ENCODE results near the gene CDK19.

CDK19 gene

GRCh38 chr6:110703010-110703905, 112.0 kb downstream of the CDK19 start:
- no peak for DNase-seq (ENCODE audit: low spot score)

- no peak for DNase-seq (ENCODE audit: low spot score)
These were observed 115.5 kb downstream of the CDK19 start for GRCh38 chr6:110699780-110700179.

DNA sequence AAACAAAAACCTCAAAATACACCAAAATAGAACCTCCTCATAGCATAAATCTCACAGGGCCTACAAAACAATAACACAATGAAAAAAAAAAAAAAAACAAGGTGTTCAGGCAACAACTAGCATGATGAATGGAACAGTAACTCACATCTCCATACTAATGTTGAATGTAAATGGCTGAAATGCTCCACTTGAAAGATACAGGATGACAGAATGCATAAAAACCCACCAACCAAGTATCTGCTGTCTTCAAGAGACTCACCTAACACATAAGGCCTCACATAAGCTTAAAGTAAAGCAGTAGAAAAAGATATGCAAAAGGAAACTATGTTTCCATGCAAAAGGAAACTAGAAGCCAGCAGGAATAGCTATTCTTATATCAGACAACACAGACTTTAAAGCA, 121.3 kb downstream of the CDK19 start:
- no peak for DNase-seq (ENCODE audit: low spot score)

DNA sequence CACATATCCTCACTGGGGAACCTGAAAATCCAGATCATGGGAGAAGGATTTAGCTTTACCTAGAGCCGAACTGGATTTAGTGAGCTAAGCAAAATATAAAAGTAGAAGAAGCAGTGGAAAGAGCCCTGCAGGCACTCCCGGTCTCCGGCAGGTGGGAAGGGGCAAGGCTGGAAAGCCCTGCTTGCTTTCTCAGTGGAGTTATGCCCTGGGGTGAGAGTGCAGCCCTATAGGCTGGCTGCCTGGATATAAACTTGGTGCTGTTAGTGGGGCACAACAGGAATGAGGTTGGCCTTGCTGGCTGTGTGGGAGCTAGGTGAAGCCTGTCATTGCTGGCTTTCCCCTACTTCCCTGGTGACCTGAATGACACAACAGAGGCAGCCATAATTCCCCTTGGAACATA, 122.0 kb downstream of the CDK19 start:
- no peak for DNase-seq (ENCODE audit: low spot score)

GRCh38 chr6:110690916-110691315, 124.4 kb downstream of the CDK19 start:
- no peak for DNase-seq (ENCODE audit: low spot score)

GRCh38 chr6:110690106-110690654, 125.1 kb downstream of the CDK19 start:
- no peak for DNase-seq (ENCODE audit: low spot score)

- no peak for DNase-seq (ENCODE audit: low spot score)
These were observed 125.9 kb downstream of the CDK19 start for GRCh38 chr6:110689275-110689935.

DNA sequence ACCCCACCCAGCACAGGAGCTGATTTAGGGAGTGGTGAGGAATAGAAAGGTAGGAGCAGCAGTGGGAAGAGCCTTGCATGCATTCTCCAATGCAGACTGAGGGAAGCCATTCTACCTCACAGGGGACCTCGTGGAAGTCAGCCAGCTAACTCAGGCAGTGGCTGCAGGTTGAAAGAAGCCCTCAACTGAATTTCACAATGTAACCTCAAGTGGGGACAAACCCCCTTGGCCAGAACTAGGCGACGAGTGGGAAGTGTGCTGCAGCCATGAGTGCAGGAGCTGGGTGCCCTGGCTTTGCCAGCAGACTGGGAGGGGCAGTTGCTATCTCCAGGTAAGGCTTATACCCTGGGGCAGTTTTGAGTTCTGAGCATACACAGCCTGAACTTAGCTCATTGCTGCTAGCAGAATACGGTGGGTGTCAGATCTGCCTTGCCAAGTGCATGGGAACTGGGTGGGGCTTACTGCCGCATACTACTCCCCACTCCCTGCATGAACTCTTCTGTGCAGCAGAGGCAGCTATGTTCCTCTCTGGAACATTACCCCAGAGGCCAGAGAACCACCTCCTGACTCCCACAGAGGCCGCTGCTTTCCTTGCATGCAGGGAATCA, 126.5 kb downstream of the CDK19 start:
- DNase-seq (ENCODE audit: low spot score), result no peak

DNA sequence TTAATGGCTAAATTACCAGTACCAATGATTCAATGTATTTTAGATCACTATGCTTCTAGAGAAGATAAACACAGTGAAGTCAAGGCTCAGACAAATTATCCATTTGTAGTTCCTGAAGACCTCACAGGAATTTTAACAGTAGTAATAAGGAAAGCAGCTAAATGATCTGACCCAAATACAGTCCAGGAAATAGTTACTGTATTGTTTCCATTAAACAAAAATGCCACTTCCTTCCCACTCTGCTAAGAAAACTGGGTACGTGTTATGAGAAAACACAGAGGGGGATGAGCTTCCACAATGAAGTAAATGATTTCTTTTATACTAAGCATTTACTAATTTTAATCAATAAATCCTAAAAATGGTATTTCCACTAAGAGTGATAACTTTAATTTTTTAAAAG, 127.9 kb downstream of the CDK19 start:
- DNase-seq (ENCODE audit: low spot score), result peak; percentile 22

DNA sequence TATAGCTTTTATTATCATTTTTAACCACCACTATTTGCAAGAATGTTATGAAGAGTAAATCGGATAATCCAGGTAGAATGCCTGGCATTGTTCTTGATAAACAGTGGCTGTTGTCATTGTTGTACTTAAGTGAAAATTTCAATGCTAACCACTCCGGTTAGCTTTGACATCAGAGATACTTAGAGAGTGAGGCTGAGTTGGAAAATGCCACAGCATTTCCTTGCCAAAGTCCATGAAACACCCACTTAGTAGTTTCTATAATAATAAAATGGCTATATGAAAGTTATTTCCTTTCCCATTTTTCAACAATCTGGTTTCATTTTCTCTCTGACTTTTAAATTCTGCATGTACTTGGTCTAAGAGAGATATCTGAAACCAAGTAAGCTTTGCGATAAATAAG, 132.0 kb downstream of the CDK19 start:
- no peak for DNase-seq (ENCODE audit: low spot score)

DNA sequence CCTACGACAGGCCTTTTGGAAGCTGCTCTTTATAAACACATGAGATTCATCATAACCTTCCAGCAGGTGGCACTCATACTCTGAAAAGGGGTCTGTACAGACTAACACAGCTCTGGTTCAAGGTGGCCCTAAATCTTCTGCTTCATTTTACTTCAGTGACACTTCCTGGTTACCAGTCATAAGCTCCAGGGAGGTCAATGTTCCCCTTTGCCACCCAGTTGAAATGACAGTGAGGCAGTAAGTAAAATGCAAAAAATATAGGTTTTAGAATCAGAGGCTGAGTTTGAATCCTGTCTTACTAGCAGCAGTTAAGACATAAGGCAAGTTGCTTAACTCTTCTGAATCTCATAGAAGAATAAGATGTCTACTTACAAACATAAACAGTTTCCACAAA, 132.8 kb downstream of the CDK19 start:
- DNase-seq (ENCODE audit: low spot score), result peak; percentile 86

DNA sequence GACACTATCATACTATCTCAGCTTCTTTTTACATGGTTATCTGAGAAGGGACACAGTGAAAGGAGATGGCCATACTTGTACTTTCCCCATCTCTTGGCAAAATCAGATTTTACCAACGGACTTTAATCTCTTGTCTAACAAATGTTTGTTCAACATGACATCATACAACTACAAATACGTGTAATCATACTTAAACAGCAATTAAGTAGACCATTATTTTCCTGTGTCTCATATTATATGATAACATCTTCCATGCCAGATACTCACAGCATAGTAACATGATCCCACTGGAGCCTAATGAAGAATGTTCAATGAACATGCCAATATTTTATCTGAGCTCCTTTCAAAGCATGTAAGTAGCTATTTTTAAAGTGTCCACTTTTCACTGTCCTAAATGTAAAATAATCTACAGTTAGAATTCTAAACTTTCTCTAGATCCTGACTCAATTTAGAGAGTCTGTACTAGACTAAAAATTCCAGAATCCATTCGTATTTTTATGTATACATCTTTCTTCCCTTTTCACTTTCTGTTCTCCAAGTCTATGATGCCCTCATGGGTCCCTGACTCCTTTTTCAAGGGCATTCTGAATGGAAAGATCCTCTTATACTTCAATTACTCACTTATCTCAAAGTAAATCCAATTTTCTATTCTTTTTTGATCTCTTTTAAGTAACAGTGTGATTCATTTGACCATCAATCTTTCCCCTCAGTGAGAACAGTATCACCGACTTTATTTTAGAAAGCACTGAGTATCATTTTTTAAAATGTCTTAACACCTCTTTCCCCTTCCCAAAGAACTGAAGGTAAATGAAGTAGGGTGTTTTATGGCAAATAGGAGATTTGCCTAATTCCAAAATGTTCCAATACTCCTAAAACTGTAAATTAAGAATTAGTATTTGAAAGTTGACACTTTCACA, 133.5 kb downstream of the CDK19 start:
- DNase-seq (ENCODE audit: low spot score), result no peak

GRCh38 chr6:110676396-110676795, 138.9 kb downstream of the CDK19 start:
- no peak for DNase-seq (ENCODE audit: low spot score)

GRCh38 chr6:110674096-110674495, 141.2 kb downstream of the CDK19 start:
- no peak for DNase-seq (ENCODE audit: low spot score)

- no peak for DNase-seq (ENCODE audit: low spot score)
These were observed 143.1 kb downstream of the CDK19 start for GRCh38 chr6:110672122-110672521.

DNA sequence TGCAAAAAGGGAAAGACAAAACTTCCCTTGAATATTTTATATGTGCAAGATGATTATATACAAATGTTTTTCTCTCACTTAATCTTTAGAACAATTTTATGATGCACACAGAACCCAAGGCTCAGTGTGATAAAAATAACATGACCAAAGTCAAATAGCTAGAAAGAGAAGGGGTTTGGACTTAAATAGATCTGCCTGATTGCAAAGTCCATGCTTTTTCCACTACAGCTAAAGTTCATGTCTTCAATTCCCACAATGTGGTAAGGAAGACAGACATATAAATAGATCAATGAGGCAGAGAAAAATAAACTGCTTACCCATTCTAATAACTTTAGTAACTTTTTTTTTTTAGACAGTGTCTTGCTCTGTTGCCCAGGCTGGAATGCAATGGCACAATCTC, 143.8 kb downstream of the CDK19 start:
- no peak for DNase-seq (ENCODE audit: low spot score)

DNA sequence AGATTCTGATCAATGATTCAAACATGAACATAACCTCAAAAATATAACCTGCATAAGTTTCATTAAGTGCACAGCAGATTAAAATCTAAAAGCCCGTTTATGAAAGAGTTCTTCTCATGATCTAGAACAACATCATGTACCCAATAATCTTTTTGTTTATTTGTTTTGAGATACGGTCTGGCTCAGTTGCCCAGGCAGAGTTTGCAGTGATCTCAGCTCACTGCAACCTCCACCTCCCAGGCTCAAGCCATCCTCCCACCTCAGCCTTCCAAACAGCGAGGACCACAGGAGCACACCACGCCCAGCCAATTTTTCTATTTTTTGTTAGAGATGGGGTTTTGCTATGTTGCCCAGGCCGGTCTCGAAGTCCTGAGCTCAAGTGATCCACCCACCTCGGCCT, 149.7 kb downstream of the CDK19 start:
- DNase-seq (ENCODE audit: low spot score), result no peak

GRCh38 chr6:110664933-110665332, 150.3 kb downstream of the CDK19 start:
- no peak for DNase-seq (ENCODE audit: low spot score)

- no peak for DNase-seq (ENCODE audit: low spot score)
These were observed 152.6 kb downstream of the CDK19 start for GRCh38 chr6:110662490-110663211.

DNA sequence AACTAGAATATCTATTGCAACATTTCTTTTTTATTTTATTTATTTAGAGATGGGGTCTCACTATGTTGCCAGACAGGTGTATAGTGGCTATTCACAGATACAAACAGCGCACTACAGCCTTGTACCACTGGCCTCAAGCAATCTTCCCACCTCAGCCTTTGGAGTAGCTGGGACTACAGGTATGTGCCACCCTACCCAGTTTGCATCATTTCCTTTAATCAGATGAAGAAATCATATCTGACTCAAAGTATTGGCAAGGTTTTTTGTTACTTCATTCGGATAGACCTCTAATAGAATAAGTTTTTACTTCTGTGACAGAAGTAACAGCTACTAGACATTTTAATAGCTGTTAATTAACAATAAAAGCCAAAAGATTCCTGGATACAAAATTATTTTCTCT, 153.9 kb downstream of the CDK19 start:
- DNase-seq (ENCODE audit: low spot score), result no peak

GRCh38 chr6:110660066-110660655, 155.1 kb downstream of the CDK19 start:
- DNase-seq (ENCODE audit: low spot score), result no peak

Measured in CD4-positive, alpha-beta T cell treated with Interleukin-2 at 100 ng/mL for 4 hours (primary cell).